ENCODE measurements around the gene PSMD4.

- TF ChIP-seq CTCF (conservative IDR thresholded peaks at IDR 0.05; ENCODE audit: low read length) (no peak), EZH2phosphoT487 (IDR thresholded peaks at IDR 0.05; ENCODE audit: borderline replicate concordance) (no peak)
These were observed 33.4 kb downstream of the PSMD4 start for GRCh38 chr1:151287767-151288500.

Measured in Loucy (cell line).